PFSK-1 (cell line): ENCODE measurements around the gene FHL1.

Source experiments
- POLR2AphosphoS5 ChIP-seq: IDR thresholded peaks from 2 replicates; pipeline ENCODE4 v1.6.1; 2012; ENCODE audit warnings: low read depth, mild to moderate bottlenecking, control low read depth, low read length, moderate library complexity
- REST ChIP-seq, 2 experiments: IDR thresholded peaks; 2 replicates each; pipeline versions ENCODE4 v1.6.1 to v1.8.0; 2011 to 2012; ENCODE audit warnings: low read depth in 2 of 2, low read length in 2 of 2, control low read depth in 1 of 2, inconsistent platforms in 1 of 2, mild to moderate bottlenecking in 1 of 2, moderate library complexity in 1 of 2; ENCODE audit not compliant: insufficient read depth in 1 of 2

DNA sequence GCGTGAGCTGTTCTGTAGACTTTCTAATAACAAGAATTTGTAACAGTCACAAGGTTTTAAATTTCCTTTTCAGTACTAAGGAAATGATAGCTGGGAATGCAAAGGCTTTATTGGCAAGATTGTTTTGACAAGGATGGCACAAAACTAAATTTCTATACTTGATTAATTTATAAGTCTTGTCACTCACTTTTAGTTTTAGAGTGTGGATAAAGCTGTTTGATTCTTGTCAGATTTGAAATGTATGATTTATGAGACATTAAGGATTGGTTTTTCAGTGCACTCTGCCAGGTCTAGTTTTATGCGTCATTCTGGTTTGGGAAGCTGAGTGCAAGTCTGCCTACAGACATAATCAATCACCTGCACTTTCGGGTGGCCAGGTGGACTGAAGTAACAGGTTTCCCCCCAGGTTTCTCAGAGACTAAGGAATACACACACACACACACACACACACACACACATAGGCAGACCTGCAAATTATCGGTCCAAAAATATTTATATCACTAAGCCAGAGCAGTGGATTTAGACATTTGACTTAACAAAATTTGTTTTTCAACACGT is 9.3 kb downstream of the FHL1 start:
- TF ChIP-seq REST (IDR thresholded peaks at IDR 0.05; ENCODE audit: insufficient read depth in 1 of 2, low read depth in 2 of 2, low read length in 2 of 2) = no peak
- no peak for TF ChIP-seq POLR2AphosphoS5
